IPS-NIHi7 (cell line): ENCODE data around the gene RSPRY1.
"Not testable (repeated sequence)": the region's sequence is repeated elsewhere in the genome, so short reads cannot be mapped to it uniquely, and the experiment has no call there.

Experiments used
- DNase-seq: peaks from one replicate; pipeline ENCODE4 v3.0.0; 2012; ENCODE audit warnings: mixed read lengths; ENCODE audit errors: extremely low spot score

Gene RSPRY1

GRCh38 chr16:57186872-57187854, 1.0 kb downstream of the RSPRY1 start:
- peak; percentile 18 for DNase-seq

GRCh38 chr16:57187902-57188710, 2.0 kb downstream of the RSPRY1 start:
- not testable (repeated sequence) for DNase-seq

GRCh38 chr16:57188711-57189002, 2.5 kb downstream of the RSPRY1 start:
- no peak for DNase-seq

GRCh38 chr16:57189527-57189926, 3.4 kb downstream of the RSPRY1 start:
- not testable (repeated sequence) for DNase-seq

- no peak for DNase-seq
Measured at GRCh38 chr16:57190136-57190535, 4.0 kb downstream of the RSPRY1 start.

- DNase-seq: no peak
Measured at GRCh38 chr16:57191056-57191571, 5.0 kb downstream of the RSPRY1 start.

GRCh38 chr16:57192146-57192545, 6.0 kb downstream of the RSPRY1 start:
- no peak for DNase-seq

GRCh38 chr16:57192720-57193486, 6.8 kb downstream of the RSPRY1 start:
- no peak for DNase-seq

- no peak for DNase-seq
Measured at GRCh38 chr16:57194512-57194911, 8.4 kb downstream of the RSPRY1 start.

GRCh38 chr16:57196286-57196685, 10.2 kb downstream of the RSPRY1 start:
- DNase-seq: no peak

GRCh38 chr16:57196753-57197152, 10.6 kb downstream of the RSPRY1 start:
- DNase-seq: no peak

- not testable (repeated sequence) for DNase-seq
Measured at GRCh38 chr16:57200321-57200720, 14.2 kb downstream of the RSPRY1 start.

GRCh38 chr16:57200926-57201325, 14.8 kb downstream of the RSPRY1 start:
- DNase-seq: not testable (repeated sequence)

GRCh38 chr16:57202095-57202886, 16.2 kb downstream of the RSPRY1 start:
- DNase-seq: no peak

GRCh38 chr16:57203451-57203850, 17.3 kb downstream of the RSPRY1 start:
- DNase-seq: no peak

- DNase-seq: peak; percentile 35
Measured at GRCh38 chr16:57204675-57205074, 18.5 kb downstream of the RSPRY1 start.

GRCh38 chr16:57208926-57209325, 22.8 kb downstream of the RSPRY1 start:
- no peak for DNase-seq

GRCh38 chr16:57209780-57210179, 23.7 kb downstream of the RSPRY1 start:
- DNase-seq: no peak

GRCh38 chr16:57213462-57213861, 27.3 kb downstream of the RSPRY1 start:
- DNase-seq: no peak

GRCh38 chr16:57216968-57217367, 30.8 kb downstream of the RSPRY1 start:
- DNase-seq: no peak

- no peak for DNase-seq
Measured at GRCh38 chr16:57223057-57223456, 36.9 kb downstream of the RSPRY1 start.
